Skeletal muscle cell (primary cell): ENCODE results near the gene CFAP300.

Source experiments
- DNase-seq: peaks from one replicate; pipeline ENCODE4 v3.0.0-alpha.2; 2010; ENCODE audit warnings: low read depth
- H3K4me3 ChIP-seq: 2 replicates; pipeline ENCODE4 v1.5.1; 2011; ENCODE audit warnings: low read depth, mild to moderate bottlenecking, control low read depth, low read length, moderate library complexity

Gene CFAP300

DNA sequence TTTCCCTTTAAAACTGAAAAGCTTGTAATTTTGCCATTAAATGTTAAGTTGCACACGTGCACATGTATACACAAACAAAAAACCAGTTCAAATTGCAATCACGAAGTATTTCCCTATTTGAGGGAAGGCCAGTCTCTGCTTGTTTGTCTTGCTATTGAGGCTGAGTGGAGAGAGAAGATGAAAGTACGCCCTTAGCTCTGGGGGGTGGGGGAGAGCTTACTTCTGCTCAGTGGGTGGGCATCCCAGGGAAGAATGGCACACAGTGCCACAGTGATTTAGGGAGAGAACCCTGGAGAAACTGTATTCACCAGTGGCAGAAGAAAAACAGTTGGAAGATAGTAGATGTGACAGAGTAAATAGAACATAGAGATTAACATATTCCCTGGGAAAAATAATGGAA is 71.7 kb downstream of the CFAP300 start:
- no peak for DNase-seq
- H3K4me3 ChIP-seq = no peak overlapping the region

- H3K4me3 ChIP-seq = no peak overlapping the region
- no peak for DNase-seq
These were observed 72.8 kb downstream of the CFAP300 start for GRCh38 chr11:102119997-102120396.

- no peak overlapping the region for H3K4me3 ChIP-seq
These were observed 73.3 kb downstream of the CFAP300 start for GRCh38 chr11:102120437-102120973.

GRCh38 chr11:102121329-102121728 is 74.1 kb downstream of the CFAP300 start:
- no peak overlapping the region for H3K4me3 ChIP-seq
- no peak for DNase-seq

More at GRCh38 chr11:102120437-102120973, 73.3 kb downstream of the CFAP300 start:
- DNase-seq = no peak
